H1 (cell line): ENCODE data around the gene PTPRE. TPM values are rescaled to one million over a fixed set of nuclear protein-coding genes. Genes with fewer than 3 reads are reported as not detected.

ENCODE experiments used
- CBX5 ChIP-seq: fragments of 300-800, 300-1000 bp; sonication (generic); IDR thresholded peaks from 2 replicates; pipeline ENCODE4 v1.7.1; 2016; ENCODE audit warnings: antibody characterized with exemption, low read length, low read depth
- SAP30 ChIP-seq: fragments of 300-600 bp; sonication (generic); IDR thresholded peaks from 2 replicates; pipeline ENCODE4 v1.7.1; 2012; ENCODE audit warnings: low read length, moderate library complexity, mild to moderate bottlenecking, inconsistent platforms; ENCODE audit not compliant: insufficient read depth, insufficient replicate concordance
- TAF7 ChIP-seq: optimal IDR thresholded peaks from 2 replicates; pipeline ENCODE3; 2011; ENCODE audit warnings: low read depth, mild to moderate bottlenecking, inconsistent platforms, low read length, moderate library complexity, borderline replicate concordance
- polyA plus RNA-seq, 7 experiments: library from polyadenylated mRNA; depleted of rRNA in 3 of 7; stranded (reverse) in 5 of 7; unstranded in 2 of 7; fragments of >200 nt in 5 of 7; fragments of 200-250 nt in 2 of 7; gene quantifications; 1 replicate in 5 of 7; 2 replicates in 1 of 7; 4 replicates in 1 of 7; pipeline versions ENCODE4 v1.2.1 to v1.2.3, GENCODE V29; 2011 to 2013; ENCODE audit warnings: missing spikeins in 2 of 7, mixed read lengths in 2 of 7
- total RNA-seq: library from RNA; stranded (reverse); fragmentation: NEBNext Ultra II Directional; extraction: Animal tissue kit (Norgen Biotek cat#: 25700); gene quantifications from 2 replicates; pipeline ENCODE4 v1.2.1, GENCODE V29; 2021

PTPRE gene
- total and polyA plus RNA-seq, 2 of the 8 experiments (the other 6 are each of a cell fraction or from before 2014, with no cell fraction given), result 0.33 to 0.54 TPM

GRCh38 chr10:128072046-128072445, 165.1 kb downstream of the PTPRE start (continued):
- TF ChIP-seq TAF7 (no peak), CBX5 (no peak), SAP30 (no peak)
